GM12878 (cell line): ENCODE measurements around the gene CLVS2. TPM values are rescaled to one million over a fixed set of nuclear protein-coding genes. Genes with fewer than 3 reads are reported as not detected.

ENCODE experiments used
- ATAC-seq: fragments of 200-7000 bp; cut with Tn5 transposase; 3 replicates; pipeline ENCODE4 v1.9.1; 2020; ENCODE audit warnings: mild to moderate bottlenecking, moderate library complexity
- BruUV-seq: library from RNA; stranded (reverse); fragments of 400-500 nt; replicated peaks from 2 replicates; lab custom pipeline; 2021; lab: Mats Ljungman, UMichigan
- CTCF ChIA-PET: fragments of 300-600 bp; sonication (Branson Sonifier 250); formaldehyde crosslinking; extraction: SDS; loops from one replicate; lab custom pipeline; 2021; ENCODE audit warnings: inconsistent platforms; lab: Yijun Ruan, JAX
- POLR2A ChIA-PET: fragments of 350-600 bp; formaldehyde crosslinking; extraction: SDS; loops from one replicate; lab custom pipeline; 2021; ENCODE audit warnings: inconsistent platforms; lab: Charles Lee
- RAD21 ChIA-PET: fragments of 300-600 bp; sonication (Branson Sonifier 250); formaldehyde crosslinking; loops from one replicate; lab custom pipeline; 2023; ENCODE audit warnings: antibody characterized with exemption; ENCODE audit not compliant: unreplicated experiment; lab: Charles Lee
- SMC1A ChIA-PET: fragments of 300-600 bp; sonication (Branson Sonifier 250); formaldehyde crosslinking; loops from one replicate; lab custom pipeline; 2023; ENCODE audit not compliant: unreplicated experiment, uncharacterized antibody; lab: Charles Lee
- DNase-seq: peaks from one replicate; pipeline ENCODE4 v3.0.0-alpha.2; 2011; ENCODE audit warnings: low read depth, low spot score
- FAIRE-seq: peaks from 3 replicates; lab custom pipeline; 2011; peaks lifted over from hg19 to GRCh38; lab: Jason Lieb, UNC
- H2AFZ ChIP-seq: 2 replicates; pipeline ENCODE4 v1.6.0; 2011; ENCODE audit warnings: low read depth, low read length, control low read depth; ENCODE audit not compliant: control insufficient read depth
- H3K27ac ChIP-seq: 2 replicates; pipeline ENCODE4 v1.5.1; 2011; ENCODE audit warnings: control low read depth; ENCODE audit not compliant: control insufficient read depth, insufficient read depth
- H3K27me3 ChIP-seq, 2 experiments: replicated peaks in 1 of 2; 2 replicates each; pipeline versions ENCODE4 v1.6.0 to v1.6.1; 2011; ENCODE audit warnings: low read length in 1 of 2; ENCODE audit not compliant: control insufficient read depth in 2 of 2, insufficient read depth in 2 of 2
- H3K36me3 ChIP-seq, 2 experiments: 2 replicates each; pipeline ENCODE4 v1.5.1; 2011; ENCODE audit warnings: low read length in 1 of 2; ENCODE audit not compliant: control insufficient read depth in 2 of 2, insufficient read depth in 2 of 2
- H3K4me1 ChIP-seq: 2 replicates; pipeline ENCODE4 v1.6.1; 2011; ENCODE audit warnings: mild to moderate bottlenecking, low read length, moderate library complexity, mixed read lengths; ENCODE audit not compliant: control insufficient read depth, insufficient read depth
- H3K4me2 ChIP-seq: 2 replicates; pipeline ENCODE4 v1.6.0; 2011; ENCODE audit warnings: control low read depth; ENCODE audit not compliant: control insufficient read depth, insufficient read depth
- H3K4me3 ChIP-seq: fragments of 200-600 bp; sonication (generic); 2 replicates; pipeline ENCODE4 v1.5.1; 2016
- H3K79me2 ChIP-seq: 2 replicates; pipeline ENCODE4 v1.6.0; 2011; ENCODE audit warnings: low read length; ENCODE audit not compliant: control insufficient read depth, insufficient read depth
- H3K9ac ChIP-seq: 2 replicates; pipeline ENCODE4 v1.8.0; 2011; ENCODE audit warnings: low read length, control low read depth, mixed read lengths; ENCODE audit not compliant: control insufficient read depth, insufficient read depth
- H3K9me3 ChIP-seq: replicated peaks from 3 replicates; pipeline ENCODE4 v1.5.1; 2011; ENCODE audit warnings: mild to moderate bottlenecking, low read length; ENCODE audit not compliant: control insufficient read depth, insufficient read depth
- H4K20me1 ChIP-seq: 2 replicates; pipeline ENCODE4 v1.6.0; 2011; ENCODE audit not compliant: control insufficient read depth, insufficient read depth
- HDAC6 ChIP-seq: fragments of 200-600 bp; sonication (generic); IDR thresholded peaks from one replicate; pipeline ENCODE4 v1.8.0; 2017; ENCODE audit warnings: antibody characterized with exemption; ENCODE audit not compliant: unreplicated experiment
- IKZF2 ChIP-seq, 2 experiments: fragments of 450-650 bp; IDR thresholded peaks; 2 replicates each; pipeline ENCODE4 v1.6.1; 2017; ENCODE audit warnings: mild to moderate bottlenecking in 2 of 2, moderate library complexity in 2 of 2
- NFYB ChIP-seq: IDR thresholded peaks from 2 replicates; pipeline ENCODE4 v1.6.1; 2011; ENCODE audit warnings: low read depth, mild to moderate bottlenecking, low read length, improper control_type of control experiment, moderate library complexity; ENCODE audit not compliant: insufficient read depth
- YBX1 ChIP-seq: fragments of 450-650 bp; IDR thresholded peaks from 2 replicates; pipeline ENCODE4 v1.6.1; 2016; ENCODE audit warnings: antibody characterized with exemption
- ZNF592 ChIP-seq: fragments of 450-650 bp; IDR thresholded peaks from 2 replicates; pipeline ENCODE4 v1.6.1; 2017; ENCODE audit warnings: mild to moderate bottlenecking, moderate library complexity
- WGBS: methylation state at CpG from one replicate; pipeline ENCODE4 v1.1.6; 2016; ENCODE audit warnings: low lambda C conversion rate; ENCODE audit not compliant: insufficient replicate concordance, insufficient coverage; ENCODE audit errors: missing lambda C conversion rate; 5-methylcytosine and 5-hydroxymethylcytosine counted together
- in situ Hi-C: fragments of 300-500 bp; cut with MboI; formaldehyde crosslinking; loops from 9 replicates; pipeline ENCODE4 v1.14.3; 2018; ENCODE audit warnings: mixed read lengths
- intact Hi-C: fragments of 100-400 bp; cut with micrococcal nuclease; formaldehyde crosslinking; loops from one replicate; pipeline ENCODE4 v1.14.2; 2022; ENCODE audit not compliant: unreplicated experiment
- polyA plus RNA-seq, 11 experiments: library from polyadenylated mRNA; depleted of rRNA in 4 of 11; unstranded in 6 of 11; stranded (reverse) in 5 of 11; fragments of >200 nt; fragmentation: Nextera tagmentation in 4 of 11; fragmentation: Illumina TruSeq in 1 of 11; extraction: Ambion mirVana in 4 of 11; extraction: Trizol in 1 of 11; gene quantifications; 1 replicate in 1 of 11; 2 replicates in 10 of 11; pipeline versions ENCODE4 v1.2.1 to v1.2.3, GENCODE V29; 2011 to 2016; ENCODE audit warnings: inconsistent platforms in 2 of 11, missing spikeins in 2 of 11, low read depth in 1 of 11
- total RNA-seq, 4 experiments: library from RNA; depleted of rRNA in 3 of 4; stranded (reverse); fragments of >200 nt in 3 of 4; fragmentation: Illumina TruSeq in 1 of 4; extraction: Trizol in 1 of 4; gene quantifications; 2 replicates each; pipeline versions ENCODE4 v1.2.1 to v1.2.3, GENCODE V29; 2013 to 2021
- TF ChIP-seq, protein P1 (sequence below): fragments of 450-650 bp; formaldehyde crosslinking; IDR thresholded peaks from 2 replicates; pipeline ENCODE4 v1.4.0; 2020; ENCODE audit warnings: mild to moderate bottlenecking, moderate library complexity
- TF ChIP-seq, protein P2 (sequence below): IDR thresholded peaks from 2 replicates; pipeline ENCODE4 v1.6.1; 2012; ENCODE audit warnings: low read depth, low read length, improper control_type of control experiment
- TF ChIP-seq, protein P3 (sequence below): IDR thresholded peaks from 2 replicates; pipeline ENCODE4 v1.6.1; 2011; ENCODE audit warnings: mild to moderate bottlenecking, low read depth, low read length, moderate library complexity; ENCODE audit not compliant: insufficient replicate concordance

CLVS2 gene
- total and polyA plus RNA-seq, 10 of the 15 experiments (the other 5 are each of a cell fraction or from before 2014, with no cell fraction given): not detected

GRCh38 chr6:123039431-123039830, 43.4 kb downstream of the CLVS2 start:
- intact Hi-C loops: no loop called here
- Histone ChIP-seq H3K4me2 (no peak overlapping the region), H3K4me3 (no peak overlapping the region), H3K27ac (no peak overlapping the region), H3K9me3 (no peaks in the 10 kb centered on the region), H3K4me1 (no peaks in the 10 kb centered on the region), H3K36me3 (no peaks in the 10 kb centered on the region), H3K79me2 (no peaks in the 10 kb centered on the region), H4K20me1 (no peaks in the 10 kb centered on the region), H3K9ac (no peak overlapping the region), H2AFZ (no peak overlapping the region), H3K27me3 (no peaks in the 10 kb centered on the region)
- DNase-seq (no peak), FAIRE-seq (no peak), ATAC-seq (no peak)
- WGBS: 46% methylated on average over 3 of the region's 3 CpGs
- ChIA-PET POLR2A (interaction anchor here (0.6 kb wide), 1 partner anchor 281 kb away, joined by 4 read pairs; no protein-coding TSS in a partner anchor), RAD21 (no interaction called here), CTCF (interaction anchor here (0.6 to 1.1 kb wide), 3 partner anchors 62 to 309 kb away, joined by 3 to 5 read pairs (median 4); no protein-coding TSS in a partner anchor), SMC1A (interaction anchor here (0.6 to 1.8 kb wide), 2 partner anchors 157 to 170 kb away, joined by 3 read pairs; no protein-coding TSS in a partner anchor)
- TF ChIP-seq, protein P1, sequence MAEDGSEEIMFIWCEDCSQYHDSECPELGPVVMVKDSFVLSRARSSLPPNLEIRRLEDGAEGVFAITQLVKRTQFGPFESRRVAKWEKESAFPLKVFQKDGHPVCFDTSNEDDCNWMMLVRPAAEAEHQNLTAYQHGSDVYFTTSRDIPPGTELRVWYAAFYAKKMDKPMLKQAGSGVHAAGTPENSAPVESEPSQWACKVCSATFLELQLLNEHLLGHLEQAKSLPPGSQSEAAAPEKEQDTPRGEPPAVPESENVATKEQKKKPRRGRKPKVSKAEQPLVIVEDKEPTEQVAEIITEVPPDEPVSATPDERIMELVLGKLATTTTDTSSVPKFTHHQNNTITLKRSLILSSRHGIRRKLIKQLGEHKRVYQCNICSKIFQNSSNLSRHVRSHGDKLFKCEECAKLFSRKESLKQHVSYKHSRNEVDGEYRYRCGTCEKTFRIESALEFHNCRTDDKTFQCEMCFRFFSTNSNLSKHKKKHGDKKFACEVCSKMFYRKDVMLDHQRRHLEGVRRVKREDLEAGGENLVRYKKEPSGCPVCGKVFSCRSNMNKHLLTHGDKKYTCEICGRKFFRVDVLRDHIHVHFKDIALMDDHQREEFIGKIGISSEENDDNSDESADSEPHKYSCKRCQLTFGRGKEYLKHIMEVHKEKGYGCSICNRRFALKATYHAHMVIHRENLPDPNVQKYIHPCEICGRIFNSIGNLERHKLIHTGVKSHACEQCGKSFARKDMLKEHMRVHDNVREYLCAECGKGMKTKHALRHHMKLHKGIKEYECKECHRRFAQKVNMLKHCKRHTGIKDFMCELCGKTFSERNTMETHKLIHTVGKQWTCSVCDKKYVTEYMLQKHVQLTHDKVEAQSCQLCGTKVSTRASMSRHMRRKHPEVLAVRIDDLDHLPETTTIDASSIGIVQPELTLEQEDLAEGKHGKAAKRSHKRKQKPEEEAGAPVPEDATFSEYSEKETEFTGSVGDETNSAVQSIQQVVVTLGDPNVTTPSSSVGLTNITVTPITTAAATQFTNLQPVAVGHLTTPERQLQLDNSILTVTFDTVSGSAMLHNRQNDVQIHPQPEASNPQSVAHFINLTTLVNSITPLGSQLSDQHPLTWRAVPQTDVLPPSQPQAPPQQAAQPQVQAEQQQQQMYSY: no peak
- TF ChIP-seq YBX1 (no peak), ZNF592 (no peak), NFYB (no peak), IKZF2 (IDR thresholded peaks at IDR 0.05) (no peak), HDAC6 (no peak)
- TF ChIP-seq, protein P2, sequence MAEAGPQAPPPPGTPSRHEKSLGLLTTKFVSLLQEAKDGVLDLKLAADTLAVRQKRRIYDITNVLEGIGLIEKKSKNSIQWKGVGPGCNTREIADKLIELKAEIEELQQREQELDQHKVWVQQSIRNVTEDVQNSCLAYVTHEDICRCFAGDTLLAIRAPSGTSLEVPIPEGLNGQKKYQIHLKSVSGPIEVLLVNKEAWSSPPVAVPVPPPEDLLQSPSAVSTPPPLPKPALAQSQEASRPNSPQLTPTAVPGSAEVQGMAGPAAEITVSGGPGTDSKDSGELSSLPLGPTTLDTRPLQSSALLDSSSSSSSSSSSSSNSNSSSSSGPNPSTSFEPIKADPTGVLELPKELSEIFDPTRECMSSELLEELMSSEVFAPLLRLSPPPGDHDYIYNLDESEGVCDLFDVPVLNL: no peak
- TF ChIP-seq, protein P3, sequence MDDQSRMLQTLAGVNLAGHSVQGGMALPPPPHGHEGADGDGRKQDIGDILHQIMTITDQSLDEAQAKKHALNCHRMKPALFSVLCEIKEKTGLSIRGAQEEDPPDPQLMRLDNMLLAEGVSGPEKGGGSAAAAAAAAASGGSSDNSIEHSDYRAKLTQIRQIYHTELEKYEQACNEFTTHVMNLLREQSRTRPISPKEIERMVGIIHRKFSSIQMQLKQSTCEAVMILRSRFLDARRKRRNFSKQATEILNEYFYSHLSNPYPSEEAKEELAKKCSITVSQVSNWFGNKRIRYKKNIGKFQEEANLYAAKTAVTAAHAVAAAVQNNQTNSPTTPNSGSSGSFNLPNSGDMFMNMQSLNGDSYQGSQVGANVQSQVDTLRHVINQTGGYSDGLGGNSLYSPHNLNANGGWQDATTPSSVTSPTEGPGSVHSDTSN: no peak
- BruUV-seq: no TSS peak
- in situ Hi-C loops: no loop called here
